ENCODE data around the gene PCBP4. TPM values are rescaled to one million over a fixed set of nuclear protein-coding genes. Genes with fewer than 3 reads are reported as not detected.

Gene PCBP4
- total RNA-seq, 1 donor from 2014 or later: 21.1 TPM

- H3K27ac Mint-ChIP-seq: no peak overlapping the region
- intact Hi-C loops (cut with micrococcal nuclease): no loop called here
- H3K4me3 Mint-ChIP-seq (ENCODE audit: low read depth): no peak overlapping the region
- no peaks in the 10 kb centered on the region for H3K9me3 Mint-ChIP-seq
- DNase-seq (ENCODE audit: low spot score): no peak
- H3K27me3 Mint-ChIP-seq (ENCODE audit: low read depth): peaks cover 18% of the 10 kb centered on the region
- no peaks in the 10 kb centered on the region for H3K4me1 Mint-ChIP-seq (ENCODE audit: low read depth)
- no peaks in the 10 kb centered on the region for H3K36me3 Mint-ChIP-seq (ENCODE audit: low read depth)
Observed at GRCh38 chr3:51916418-51916817, 50.8 kb downstream of the PCBP4 start.

GRCh38 chr3:51908026-51908425, 59.2 kb downstream of the PCBP4 start:
- H3K4me3 Mint-ChIP-seq (ENCODE audit: low read depth): no peak overlapping the region
- intact Hi-C loops (cut with micrococcal nuclease): no loop called here
- no peaks in the 10 kb centered on the region for H3K4me1 Mint-ChIP-seq (ENCODE audit: low read depth)
- H3K9me3 Mint-ChIP-seq: peaks cover 19% of the 10 kb centered on the region
- no peak overlapping the region for H3K27ac Mint-ChIP-seq
- no peaks in the 10 kb centered on the region for H3K27me3 Mint-ChIP-seq (ENCODE audit: low read depth)
- DNase-seq (ENCODE audit: low spot score): no peak
- no peaks in the 10 kb centered on the region for H3K36me3 Mint-ChIP-seq (ENCODE audit: low read depth)

Other genes with a start within 250 kb of the PCBP4 start
- not detected in 2 replicates for gene IQCF6, start 188.2 kb downstream of the PCBP4 start, total RNA-seq
- gene IQCF2, start 105.8 kb downstream of the PCBP4 start, total RNA-seq: not detected in 2 replicates
- not detected in 2 replicates for gene IQCF5, start 91.9 kb downstream of the PCBP4 start, total RNA-seq
- not detected in 2 replicates for gene IQCF1, start 64.1 kb downstream of the PCBP4 start, total RNA-seq
- 57.5 and 58.2 TPM in 2 replicates for gene RRP9, start 25.6 kb downstream of the PCBP4 start, total RNA-seq
- 15.8 and 18.9 TPM in 2 replicates for gene PARP3, start 25.1 kb downstream of the PCBP4 start, total RNA-seq
- gene GPR62, start 12.1 kb downstream of the PCBP4 start, total RNA-seq: not detected in 2 replicates
- 49.2 and 51.6 TPM in 2 replicates for gene ABHD14B, start 6.6 kb upstream of the PCBP4 start, total RNA-seq
- 13.5 and 15.9 TPM in 2 replicates for gene ABHD14A, start 7.6 kb upstream of the PCBP4 start, total RNA-seq
- 62.8 and 64.6 TPM in 2 replicates for gene ACY1, start 16.1 kb upstream of the PCBP4 start, total RNA-seq
- 1,666 and 1,693 TPM in 2 replicates for gene RPL29, start 28.4 kb upstream of the PCBP4 start, total RNA-seq
- 29.0 and 30.3 TPM in 2 replicates for gene DUSP7, start 89.1 kb upstream of the PCBP4 start, total RNA-seq
- gene POC1A, start 187.0 kb upstream of the PCBP4 start, total RNA-seq: 20.4 and 22.2 TPM in 2 replicates
- 117 and 123 TPM in 2 replicates for gene ALAS1, start 230.7 kb upstream of the PCBP4 start, total RNA-seq

Measured in activated T-helper 2 cell treated with anti-CD3 and anti-CD28 coated beads, Interferon-gamma antibody, Interleukin-2, Interleukin-4, amounts not matched to agents 10 μg/mL and 5 μg/mL and 100 μg/mL, durations not matched to agents 14 hours and 24 hours and 36 hours (primary cell).